NCI-H2081 (cell line): ENCODE data around the gene WDFY2.
"Not testable (repeated sequence)": the region's sequence is repeated elsewhere in the genome, so short reads cannot be mapped to it uniquely, and the experiment has no call there.

Experiments
- DNase-seq, 2 experiments: peaks; one replicate each; lab custom pipeline; 2025; lab: John Stamatoyannopoulos, UW

Gene WDFY2

DNA sequence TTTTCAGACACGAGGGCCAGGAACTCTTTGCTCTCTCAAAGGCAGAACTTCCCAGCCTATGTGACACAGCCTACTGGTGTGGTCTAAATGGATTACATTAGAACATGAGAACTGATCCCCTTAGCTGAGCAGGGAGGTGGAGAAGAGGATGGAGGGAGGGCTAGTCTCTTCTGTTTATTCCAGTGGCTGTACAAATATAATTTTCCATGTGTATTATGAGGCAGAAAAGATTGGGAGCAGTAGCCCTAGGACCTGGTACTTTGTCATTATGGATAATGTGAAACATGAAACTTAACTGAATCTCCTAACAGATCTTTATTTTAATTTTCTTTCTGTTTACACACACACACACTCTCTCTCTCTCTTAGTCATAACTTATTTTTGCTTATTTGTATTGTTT lies 82.1 kb downstream of the WDFY2 start:
- DNase-seq, result peak in 1 of 2 experiments; percentile 56

- DNase-seq, result no peak
Observed at GRCh38 chr13:51666839-51667238, 82.6 kb downstream of the WDFY2 start.

- no peak for DNase-seq
Observed at GRCh38 chr13:51668580-51669195, 84.4 kb downstream of the WDFY2 start.

DNA sequence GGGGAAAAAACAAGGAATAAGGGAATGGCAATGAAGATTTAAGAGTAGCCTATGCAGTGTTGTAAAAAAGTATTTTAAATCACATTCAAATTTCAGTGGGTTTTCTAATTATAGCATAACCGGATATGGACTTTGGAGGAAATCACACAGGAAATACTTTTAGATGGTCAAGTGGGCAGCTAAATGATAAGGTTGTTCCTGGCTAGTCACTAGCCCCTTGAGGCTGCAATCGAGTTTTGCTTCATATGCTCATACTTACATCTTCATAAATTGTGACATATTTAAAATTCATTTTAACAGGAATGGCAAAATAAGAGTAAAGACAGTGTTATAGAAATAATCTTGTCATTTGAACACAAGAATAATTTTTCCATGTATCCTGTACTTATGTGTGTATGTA lies 88.9 kb downstream of the WDFY2 start:
- DNase-seq, result no peak

GRCh38 chr13:51674276-51674675 lies 90.0 kb downstream of the WDFY2 start:
- DNase-seq, result no peak

DNA sequence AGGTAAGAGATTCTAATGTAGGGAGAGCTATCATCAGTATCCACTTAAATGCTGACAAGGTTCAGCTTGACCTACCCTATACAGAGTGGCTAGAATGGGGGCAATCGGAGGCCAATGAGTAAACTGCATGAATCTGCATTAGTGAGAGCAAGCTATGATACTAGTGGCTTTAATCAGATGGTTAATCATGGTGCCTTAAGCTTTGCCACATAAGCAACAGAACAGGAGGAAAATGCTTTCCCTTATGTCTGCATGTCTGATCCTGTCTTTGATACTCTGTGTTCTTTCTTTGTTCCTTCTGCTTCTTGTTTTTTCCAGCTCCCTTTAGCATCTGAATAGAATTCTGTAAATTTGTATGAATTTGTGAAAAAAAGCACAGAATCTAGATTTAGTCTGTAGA lies 91.1 kb downstream of the WDFY2 start:
- DNase-seq, result no peak

DNA sequence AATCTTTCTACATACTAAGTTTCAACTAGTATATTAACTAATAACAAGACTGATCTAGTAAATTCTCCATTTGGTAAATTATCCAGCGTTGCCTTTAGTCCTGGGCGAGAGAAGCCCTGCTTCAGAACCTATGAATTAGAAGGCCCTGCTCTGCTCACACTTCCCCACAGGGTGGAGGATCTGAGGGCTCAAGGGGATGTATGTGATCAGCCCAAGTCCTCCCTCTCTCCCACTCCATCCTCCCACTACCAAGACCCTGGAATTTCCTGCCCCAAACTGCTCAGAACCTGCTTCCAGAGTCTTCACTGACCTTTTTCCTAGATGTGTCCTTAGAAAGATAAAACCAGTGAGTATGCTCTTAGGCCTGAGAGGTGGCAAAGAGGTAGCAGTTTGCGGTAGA lies 91.6 kb downstream of the WDFY2 start:
- DNase-seq, result no peak

- DNase-seq, result no peak
Observed at GRCh38 chr13:51676739-51677138, 92.5 kb downstream of the WDFY2 start.

DNA sequence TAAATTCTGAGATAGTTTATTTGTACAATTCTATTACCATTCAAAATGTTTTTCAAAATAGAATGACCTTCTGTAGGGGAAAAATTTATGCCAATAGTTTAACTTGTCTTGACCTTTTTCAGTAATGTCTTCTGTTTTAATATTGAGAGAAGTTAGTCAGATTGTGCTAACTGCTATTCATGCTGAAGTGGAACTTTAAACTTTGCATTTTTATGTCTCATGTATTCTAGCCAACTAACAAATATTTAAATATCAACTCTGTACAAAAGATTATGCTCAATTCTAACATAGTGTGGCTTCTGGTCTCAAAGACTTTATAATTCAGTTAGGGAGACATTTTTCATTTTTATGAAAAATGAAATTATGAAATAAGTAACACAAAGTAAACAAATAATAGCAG lies 94.2 kb downstream of the WDFY2 start:
- DNase-seq, result no peak

DNA sequence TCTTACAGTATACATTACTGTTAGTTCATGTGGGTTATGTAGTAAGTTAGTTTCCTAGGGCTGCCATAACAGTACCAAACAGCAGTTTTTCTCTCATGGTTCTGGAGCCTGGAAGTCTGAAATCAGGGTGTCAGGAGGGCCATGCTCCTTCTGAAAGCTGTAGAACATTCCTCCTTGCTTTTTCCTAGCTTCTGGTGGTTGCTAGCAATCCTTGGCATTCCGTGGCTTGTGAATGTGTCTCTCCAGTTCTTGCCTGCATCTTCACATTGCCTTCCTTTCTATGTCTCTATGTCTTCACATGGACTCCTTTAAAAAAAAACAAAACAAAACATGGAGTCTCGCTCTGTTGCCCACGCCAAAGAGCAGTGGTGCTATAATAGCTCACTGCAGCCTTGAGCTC lies 95.4 kb downstream of the WDFY2 start:
- no peak for DNase-seq

DNA sequence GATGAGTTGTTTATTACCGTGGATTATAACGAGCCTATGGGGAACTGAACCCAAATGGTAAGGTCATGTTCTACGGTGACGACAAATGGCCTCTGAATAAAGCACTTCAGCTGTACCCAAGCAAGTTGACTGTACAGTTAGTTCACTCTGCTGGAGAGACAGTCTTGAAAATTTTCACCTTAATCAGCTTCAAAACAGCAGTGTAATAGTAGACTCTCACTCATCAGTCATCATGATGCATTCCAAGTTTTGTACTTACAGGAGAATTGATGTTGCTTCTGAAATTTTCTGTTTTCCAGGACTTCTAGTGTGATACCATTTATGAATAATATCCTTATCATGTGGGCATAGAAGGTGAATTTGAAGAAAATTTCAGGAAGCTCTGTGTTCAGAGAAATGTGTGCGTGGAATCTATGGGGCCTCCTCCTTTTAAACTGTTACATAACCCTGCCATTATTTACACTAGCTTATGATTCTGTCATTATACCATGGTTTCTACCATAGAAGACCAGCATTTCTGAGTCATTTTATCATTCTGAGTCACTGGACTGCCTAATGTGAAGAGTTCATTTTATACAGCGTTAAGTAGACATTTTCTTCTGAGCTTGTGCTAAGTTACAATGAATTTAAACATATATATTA lies 96.9 kb downstream of the WDFY2 start:
- no peak for DNase-seq

DNA sequence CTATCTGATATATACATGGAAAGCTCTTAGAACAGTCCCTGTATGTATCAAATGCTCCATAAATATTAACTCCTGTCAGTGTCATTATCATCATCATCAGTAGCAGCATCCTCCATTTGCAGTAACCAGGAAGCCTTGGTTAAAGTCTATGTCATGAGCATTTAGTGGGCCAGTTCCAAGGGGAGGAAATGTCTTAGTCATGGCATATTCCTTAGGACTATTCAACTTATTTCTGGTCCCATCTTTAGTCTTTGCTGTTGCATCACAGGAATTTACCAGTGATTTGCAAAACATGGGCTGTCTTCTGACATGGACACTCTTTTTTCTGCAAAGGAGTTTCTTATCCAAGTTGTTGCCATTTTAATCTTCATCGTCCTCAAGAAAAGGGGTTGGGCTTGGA lies 98.4 kb downstream of the WDFY2 start:
- DNase-seq, result no peak

- no peak for DNase-seq
Observed at GRCh38 chr13:51683597-51683996, 99.3 kb downstream of the WDFY2 start.

DNA sequence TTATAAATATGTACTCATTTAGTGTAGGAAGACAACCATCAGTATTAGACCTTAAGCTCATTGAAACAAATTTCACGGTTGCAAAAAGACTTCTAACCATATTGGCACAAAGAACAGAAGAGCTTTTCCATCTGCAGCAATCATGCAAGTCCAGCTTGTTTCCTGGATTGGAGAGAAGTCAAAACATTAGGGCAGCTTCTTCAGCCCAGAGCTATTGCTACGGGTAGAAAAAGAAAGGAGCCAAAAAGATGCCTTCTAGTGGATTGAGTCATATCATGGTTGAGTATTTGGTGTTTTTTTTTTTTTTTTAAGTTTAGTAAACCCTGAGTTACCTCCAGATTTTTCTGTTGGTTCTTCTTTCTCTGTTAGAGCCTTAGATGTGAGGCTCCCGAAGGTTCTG lies 99.8 kb downstream of the WDFY2 start:
- DNase-seq, result no peak

DNA sequence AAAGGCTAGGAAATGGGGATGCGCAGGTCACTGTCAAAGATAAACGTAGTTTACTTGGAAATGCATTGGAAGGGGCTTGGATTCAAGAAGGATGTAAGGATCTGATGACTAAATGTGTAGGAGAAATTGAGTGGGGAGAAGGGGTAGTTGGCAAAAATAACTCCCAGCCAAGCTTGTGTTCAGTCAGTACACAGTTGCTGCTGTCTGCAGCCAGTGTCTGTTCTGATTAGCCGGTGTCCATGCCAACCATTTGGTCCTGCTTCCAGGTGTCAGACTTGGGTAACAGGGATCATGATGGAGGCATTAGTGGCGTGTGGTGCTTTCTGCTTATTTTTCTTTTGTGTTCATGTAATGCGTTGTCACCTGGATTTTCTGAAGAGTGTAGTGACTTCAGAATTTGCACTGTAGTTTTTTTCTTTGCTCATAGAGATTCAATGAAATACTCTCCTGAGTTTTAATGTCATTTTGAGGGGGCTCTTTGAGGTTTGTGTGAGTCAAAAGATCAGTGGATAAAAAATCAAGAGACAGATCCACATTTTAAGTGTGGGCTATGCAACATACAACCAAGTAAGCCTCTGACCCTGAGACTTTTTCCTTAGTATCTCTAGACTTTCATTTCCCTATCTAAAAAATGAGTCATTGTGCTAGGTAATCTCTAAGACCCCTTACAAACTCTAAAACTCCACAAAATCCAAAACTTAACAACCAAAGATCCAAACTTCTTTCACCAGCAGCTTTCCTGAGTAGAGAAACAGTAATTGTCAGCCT lies 103.9 kb downstream of the WDFY2 start:
- DNase-seq, result no peak

DNA sequence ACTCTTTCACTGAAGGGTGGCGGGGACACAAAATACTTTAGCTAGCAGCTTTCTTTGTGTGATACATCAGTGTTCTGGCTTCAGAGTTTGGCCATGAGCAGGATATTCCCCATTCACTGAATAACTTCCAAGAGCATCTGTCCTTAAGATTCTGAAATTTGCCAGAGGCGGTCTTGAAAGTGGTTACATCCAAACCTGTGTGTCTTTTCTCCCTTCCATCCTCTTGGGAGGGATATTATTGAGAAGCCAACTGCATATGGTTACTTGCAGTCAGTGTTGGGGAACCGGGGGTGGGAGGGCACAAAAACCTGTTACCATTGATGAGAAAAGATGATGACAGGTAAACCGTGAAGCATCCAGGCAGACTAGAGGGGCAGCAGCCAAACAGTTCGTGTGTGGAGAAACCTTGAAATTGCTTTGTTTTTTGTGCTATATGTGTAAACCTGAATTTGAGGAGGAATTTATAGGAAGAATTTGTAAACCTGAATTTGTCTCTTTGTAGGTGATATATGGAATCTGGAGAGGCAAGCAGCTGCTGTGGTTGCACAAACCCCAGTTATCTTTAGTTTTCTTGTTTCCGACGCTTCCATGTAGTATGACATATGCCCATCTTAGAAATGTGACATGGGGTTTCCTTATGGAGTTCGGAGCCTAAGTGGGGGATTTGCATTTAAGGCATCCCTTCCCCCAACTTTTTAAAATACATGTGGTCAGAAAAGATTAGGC lies 104.8 kb downstream of the WDFY2 start:
- no peak for DNase-seq

GRCh38 chr13:51689663-51689996 lies 105.4 kb downstream of the WDFY2 start:
- DNase-seq, result no peak

DNA sequence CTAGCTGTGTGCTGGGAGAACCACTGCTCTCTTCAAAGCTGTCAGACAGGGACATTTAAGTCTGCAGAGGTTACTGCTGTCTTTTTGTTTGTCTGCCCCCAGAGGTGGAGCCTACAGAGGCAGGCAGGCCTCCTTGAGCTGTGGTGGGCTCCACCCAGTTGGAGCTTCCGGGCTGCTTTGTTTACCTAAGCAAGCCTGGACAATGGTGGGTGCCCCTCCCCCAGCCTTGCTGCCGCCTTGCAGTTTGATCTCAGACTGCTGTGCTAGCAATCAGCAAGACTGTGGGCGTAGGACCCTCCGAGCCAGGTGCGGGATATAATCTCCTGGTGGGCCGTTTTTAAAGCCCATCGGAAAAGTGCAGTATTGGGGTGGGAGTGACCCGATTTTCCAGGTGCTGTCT lies 111.4 kb downstream of the WDFY2 start:
- not testable (repeated sequence) for DNase-seq

GRCh38 chr13:51697181-51697580 lies 112.9 kb downstream of the WDFY2 start:
- DNase-seq, result no peak

- DNase-seq, result no peak
Observed at GRCh38 chr13:51697855-51698254, 113.6 kb downstream of the WDFY2 start.

- no peak for DNase-seq
Observed at GRCh38 chr13:51698352-51698751, 114.1 kb downstream of the WDFY2 start.

DNA sequence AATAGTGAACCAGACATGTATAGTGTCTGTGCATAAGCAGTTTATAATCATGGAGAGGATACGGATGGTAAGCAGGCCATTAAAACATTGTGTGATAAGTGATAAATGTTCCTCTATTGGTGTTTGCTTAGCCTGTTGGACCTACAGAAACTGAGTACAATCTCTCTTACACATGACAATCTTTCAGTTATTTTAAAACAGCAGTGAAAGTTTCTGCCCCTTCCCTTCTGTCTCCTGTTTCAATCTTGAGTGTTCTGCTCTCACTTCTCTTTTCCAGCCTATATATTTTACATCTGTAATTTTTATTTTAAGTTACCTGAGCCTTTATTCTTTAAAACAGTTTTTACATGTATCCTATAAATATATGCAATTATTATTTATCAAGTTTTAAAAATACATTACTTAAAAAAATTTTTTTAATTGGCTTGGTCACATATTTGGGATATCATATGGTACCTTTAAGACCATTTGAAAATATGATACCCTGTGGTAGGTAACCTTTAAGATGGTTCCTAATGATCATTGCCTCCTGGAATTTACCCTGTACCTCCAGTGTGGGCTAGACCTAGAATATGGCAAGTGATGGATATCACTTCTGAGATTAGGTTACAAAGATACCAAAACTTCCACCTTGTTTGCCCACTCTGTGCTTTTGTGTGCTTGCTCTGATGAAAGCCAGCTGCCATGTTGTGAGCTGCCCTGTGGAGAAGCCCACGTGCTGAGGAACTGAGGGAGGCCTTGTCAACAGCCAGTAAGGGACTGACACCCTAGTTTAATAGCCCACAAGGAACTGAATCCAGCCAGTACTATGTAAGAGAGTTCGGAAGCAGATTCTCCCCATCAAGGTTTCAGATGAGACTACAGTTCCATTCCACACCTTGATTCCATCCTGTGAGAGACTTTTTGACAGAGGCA lies 120.4 kb downstream of the WDFY2 start:
- DNase-seq, result no peak
